ENCODE data around the gene LBHD2.

GRCh38 chr14:103091041-103091882, 7.3 kb downstream of the LBHD2 start:
- peak; percentile 17 to 64 (median 44) for TF ChIP-seq CTCF (IDR thresholded peaks at IDR 0.05)
- no peak for TF ChIP-seq POLR2A (IDR thresholded peaks at IDR 0.05)

Data from thyroid gland (tissue), 4 donors.